Prostate gland (tissue), 2 donors: Measurements from ENCODE around the gene NRSN2. TPM values are rescaled to one million over a fixed set of nuclear protein-coding genes. Genes with fewer than 3 reads are reported as not detected.
"Not testable (repeated sequence)": the region's sequence is repeated elsewhere in the genome, so short reads cannot be mapped to it uniquely, and the experiment has no call there.

Experiments
- DNase-seq: peaks from one replicate; pipeline ENCODE4 v3.0.0-alpha.2; 2019; ENCODE audit warnings: low spot score
- H3K27ac ChIP-seq, 2 donors: fragments of 200-600 bp; sonication (generic); 2 replicates each; pipeline ENCODE4 v1.5.1; 2017 to 2019
- H3K27me3 ChIP-seq: fragments of 200-600 bp; sonication (generic); replicated peaks from 2 replicates; pipeline ENCODE4 v1.5.1; 2019; ENCODE audit not compliant: insufficient read depth
- H3K36me3 ChIP-seq, 2 donors: fragments of 200-600 bp; sonication (generic); 1 replicate in 1 of 2; 2 replicates in 1 of 2; pipeline versions ENCODE4 v1.5.1 to v1.8.1; 2017 to 2019
- H3K4me1 ChIP-seq: fragments of 200-600 bp; sonication (generic); replicated peaks from 2 replicates; pipeline ENCODE4 v1.5.1; 2019
- H3K4me3 ChIP-seq, 2 donors: fragments of 200-600 bp; sonication (generic); 2 replicates each; pipeline ENCODE4 v1.5.1; 2017 to 2019
- H3K9me3 ChIP-seq: fragments of 200-600 bp; sonication (generic); 2 replicates; pipeline ENCODE4 v1.5.1; 2017
- CTCF ChIP-seq, 4 experiments: fragments of 200-600 bp in 2 of 4; fragments of 450-650 bp in 2 of 4; sonication (generic) in 2 of 4; IDR thresholded peaks; 1 replicate in 3 of 4; 2 replicates in 1 of 4; pipeline ENCODE4 v1.5.1; 2016 to 2019; ENCODE audit warnings: antibody characterized with exemption in 4 of 4, mild to moderate bottlenecking in 2 of 4, moderate library complexity in 2 of 4
- POLR2A ChIP-seq: fragments of 450-650 bp; IDR thresholded peaks from one replicate; pipeline ENCODE4 v1.6.1; 2016; ENCODE audit warnings: antibody characterized with exemption, mild to moderate bottlenecking
- POLR2AphosphoS5 ChIP-seq: sonication (generic); formaldehyde crosslinking; IDR thresholded peaks from one replicate; pipeline ENCODE4 v1.6.1; 2017; ENCODE audit warnings: antibody characterized with exemption
- WGBS: methylation state at CpG from one replicate; pipeline ENCODE4 v1.1.5; 2018; 5-methylcytosine and 5-hydroxymethylcytosine counted together
- intact Hi-C: fragments of 100-400 bp; cut with DNase I; formaldehyde crosslinking; loops from one replicate; pipeline ENCODE4 v1.14.2; 2022
- total RNA-seq, 2 donors: library from RNA; depleted of rRNA; stranded (reverse); fragments of >200 nt; gene quantifications; one replicate each; pipeline ENCODE4 v1.1.0, GENCODE V29; 2016

Gene NRSN2
- total RNA-seq, 2 donors from 2014 or later: 26.3 to 48.3 TPM

- H3K4me3 ChIP-seq: no peak overlapping the region
- H3K4me1 ChIP-seq: no peaks in the 10 kb centered on the region
- intact Hi-C loops: no loop called here
- no peak for DNase-seq
- no peaks in the 10 kb centered on the region for H3K27me3 ChIP-seq
- no peaks in the 10 kb centered on the region for H3K9me3 ChIP-seq
- no peaks in the 10 kb centered on the region for H3K36me3 ChIP-seq
- 98% methylated on average over 5 of the region's 5 CpGs for WGBS
- no peak overlapping the region for H3K27ac ChIP-seq
- no peak for TF ChIP-seq POLR2A
- TF ChIP-seq CTCF (IDR thresholded peaks at IDR 0.05): no peak
- TF ChIP-seq POLR2AphosphoS5: no peak
Measured at GRCh38 chr20:385448-385847, 38.5 kb downstream of the NRSN2 start.

GRCh38 chr20:386634-387033, 39.7 kb downstream of the NRSN2 start:
- H3K4me3 ChIP-seq, H3K4me1 ChIP-seq, DNase-seq, H3K9me3 ChIP-seq, H3K27me3 ChIP-seq, H3K27ac ChIP-seq, intact Hi-C loops, H3K36me3 ChIP-seq: not testable (repeated sequence)
- 95% methylated on average over 8 of the region's 8 CpGs for WGBS

GRCh38 chr20:387520-387919, 40.6 kb downstream of the NRSN2 start:
- Histone ChIP-seq H3K27ac (no peak overlapping the region), H3K36me3 (no peaks in the 10 kb centered on the region), H3K27me3 (no peaks in the 10 kb centered on the region), H3K4me1 (no peaks in the 10 kb centered on the region), H3K4me3 (no peak overlapping the region), H3K9me3 (no peaks in the 10 kb centered on the region)
- 88% methylated on average over 3 of the region's 3 CpGs for WGBS
- DNase-seq: no peak
- TF ChIP-seq POLR2A: no peak
- no peak for TF ChIP-seq CTCF (IDR thresholded peaks at IDR 0.05)
- TF ChIP-seq POLR2AphosphoS5: no peak
- intact Hi-C loops: no loop called here

- Histone ChIP-seq H3K4me1 (no peaks in the 10 kb centered on the region), H3K27me3 (no peaks in the 10 kb centered on the region), H3K4me3 (no peak overlapping the region), H3K9me3 (no peaks in the 10 kb centered on the region), H3K36me3 (no peaks in the 10 kb centered on the region), H3K27ac (no peak overlapping the region)
- no peak for TF ChIP-seq POLR2A
- TF ChIP-seq POLR2AphosphoS5: no peak
- TF ChIP-seq CTCF (IDR thresholded peaks at IDR 0.05): no peak
- WGBS: 82% methylated on average over 17 of the region's 21 CpGs
- no peak for DNase-seq
- intact Hi-C loops: no loop called here
Measured at GRCh38 chr20:388034-388994, 41.4 kb downstream of the NRSN2 start.

- H3K4me3 ChIP-seq: no peak overlapping the region
- no peak for TF ChIP-seq POLR2A
- no peak for TF ChIP-seq POLR2AphosphoS5
- no peak for TF ChIP-seq CTCF (IDR thresholded peaks at IDR 0.05)
- H3K27ac ChIP-seq: no peak overlapping the region
- WGBS: 84% methylated on average over 6 of the region's 6 CpGs
- H3K4me1 ChIP-seq: no peaks in the 10 kb centered on the region
- H3K36me3 ChIP-seq: no peaks in the 10 kb centered on the region
- no peaks in the 10 kb centered on the region for H3K9me3 ChIP-seq
- intact Hi-C loops: no loop called here
- DNase-seq: no peak
- no peaks in the 10 kb centered on the region for H3K27me3 ChIP-seq
Measured at GRCh38 chr20:389220-389619, 42.3 kb downstream of the NRSN2 start.
